Tibial nerve (tissue), 4 donors: ENCODE measurements around the gene DLG1. TPM values are rescaled to one million over a fixed set of nuclear protein-coding genes. Genes with fewer than 3 reads are reported as not detected.

ENCODE experiments used
- DNase-seq, 2 donors: peaks; one replicate each; pipeline ENCODE4 v3.0.0-alpha.2; 2019; ENCODE audit warnings: low spot score in 2 of 2
- H3K27ac ChIP-seq, 4 donors: fragments of 200-600 bp; sonication (generic) in 3 of 4; one replicate each; pipeline ENCODE4 v1.5.1; 2017 to 2019; ENCODE audit warnings: mild to moderate bottlenecking in 1 of 4
- H3K27me3 ChIP-seq, 2 donors: fragments of 200-600 bp; sonication (generic) in 1 of 2; one replicate each; pipeline versions ENCODE4 v1.5.1 to v1.6.0; 2017 to 2019
- H3K36me3 ChIP-seq, 3 donors: fragments of 200-600 bp; sonication (generic); one replicate each; pipeline ENCODE4 v1.5.1; 2018 to 2019
- H3K4me1 ChIP-seq, 4 donors: fragments of 200-600 bp; sonication (generic) in 3 of 4; one replicate each; pipeline ENCODE4 v1.5.1; 2017 to 2019
- H3K4me3 ChIP-seq, 4 donors: fragments of 200-600 bp; sonication (generic) in 3 of 4; one replicate each; pipeline ENCODE4 v1.5.1; 2017 to 2019; ENCODE audit warnings: mild to moderate bottlenecking in 1 of 4, moderate library complexity in 1 of 4
- H3K9me3 ChIP-seq, 4 donors: fragments of 200-600 bp; sonication (generic) in 3 of 4; one replicate each; pipeline ENCODE4 v1.5.1; 2017 to 2019
- CTCF ChIP-seq, 5 experiments: fragments of 200-600 bp in 3 of 5; fragments of 450-650 bp in 2 of 5; sonication (generic) in 3 of 5; IDR thresholded peaks; one replicate each; pipeline ENCODE4 v1.5.1; 2016 to 2019; ENCODE audit warnings: antibody characterized with exemption in 5 of 5, mild to moderate bottlenecking in 3 of 5, moderate library complexity in 2 of 5
- EP300 ChIP-seq, 2 donors: sonication (generic); formaldehyde crosslinking; IDR thresholded peaks; one replicate each; pipeline ENCODE4 v1.6.1; 2017; ENCODE audit warnings: antibody characterized with exemption in 2 of 2, mild to moderate bottlenecking in 1 of 2
- POLR2A ChIP-seq, 2 donors: fragments of 450-650 bp; IDR thresholded peaks; one replicate each; pipeline ENCODE4 v1.6.1; 2017; ENCODE audit warnings: antibody characterized with exemption in 2 of 2, mild to moderate bottlenecking in 2 of 2, moderate library complexity in 2 of 2
- WGBS, 2 donors: methylation state at CpG; one replicate each; pipeline ENCODE4 v1.1.5; 2018; 5-methylcytosine and 5-hydroxymethylcytosine counted together
- total RNA-seq, 4 donors: library from RNA; depleted of rRNA; stranded (reverse); fragments of >200 nt; gene quantifications; one replicate each; pipeline ENCODE4 v1.1.0, GENCODE V29; 2016

Gene DLG1
- total RNA-seq, 4 donors from 2014 or later: 49.2 to 94.0 (median 71.1) TPM

- no peak for TF ChIP-seq EP300 (IDR thresholded peaks at IDR 0.05)
- TF ChIP-seq CTCF (IDR thresholded peaks at IDR 0.05): no peak
- TF ChIP-seq POLR2A (IDR thresholded peaks at IDR 0.05): no peak
- H3K27ac ChIP-seq: no peak overlapping the region
- DNase-seq: no peak
- H3K4me1 ChIP-seq: peaks cover 0 to 12% (median 4%) of the 10 kb centered on the region in 4 donors
- H3K27me3 ChIP-seq: no peaks in the 10 kb centered on the region
- H3K4me3 ChIP-seq: no peak overlapping the region
- no peaks in the 10 kb centered on the region for H3K36me3 ChIP-seq
- no peaks in the 10 kb centered on the region for H3K9me3 ChIP-seq
These were observed 88.8 kb downstream of the DLG1 start for GRCh38 chr3:197209366-197210260.

GRCh38 chr3:197206913-197207312 is 91.5 kb downstream of the DLG1 start:
- no peaks in the 10 kb centered on the region for H3K27me3 ChIP-seq
- H3K27ac ChIP-seq: no peak overlapping the region
- no peak for DNase-seq
- 96% methylated on average over 9 of the region's 9 CpGs for WGBS, 2 donors
- H3K9me3 ChIP-seq: no peaks in the 10 kb centered on the region
- TF ChIP-seq POLR2A (IDR thresholded peaks at IDR 0.05): no peak
- H3K4me3 ChIP-seq: no peak overlapping the region
- H3K4me1 ChIP-seq: peaks cover 0 to 35% (median 10%) of the 10 kb centered on the region in 4 donors
- no peaks in the 10 kb centered on the region for H3K36me3 ChIP-seq

GRCh38 chr3:197205675-197206074 is 92.7 kb downstream of the DLG1 start:
- no peak overlapping the region for H3K27ac ChIP-seq
- no peaks in the 10 kb centered on the region for H3K27me3 ChIP-seq
- no peak for TF ChIP-seq EP300 (IDR thresholded peaks at IDR 0.05)
- no peak for TF ChIP-seq POLR2A (IDR thresholded peaks at IDR 0.05)
- TF ChIP-seq CTCF (IDR thresholded peaks at IDR 0.05): no peak
- DNase-seq: no peak
- no peak overlapping the region for H3K4me3 ChIP-seq
- 84 to 94% methylated on average over 2 of the region's 2 CpGs for WGBS, 2 donors
- H3K4me1 ChIP-seq: peaks cover 0 to 35% (median 10%) of the 10 kb centered on the region in 4 donors
- no peaks in the 10 kb centered on the region for H3K9me3 ChIP-seq
- no peaks in the 10 kb centered on the region for H3K36me3 ChIP-seq

- TF ChIP-seq EP300 (IDR thresholded peaks at IDR 0.05) (no peak), CTCF (IDR thresholded peaks at IDR 0.05) (no peak), POLR2A (IDR thresholded peaks at IDR 0.05) (no peak)
- H3K27me3 ChIP-seq: no peaks in the 10 kb centered on the region
- no peak for DNase-seq
- peaks cover 0 to 35% (median 10%) of the 10 kb centered on the region in 4 donors for H3K4me1 ChIP-seq
- H3K4me3 ChIP-seq: no peak overlapping the region
- H3K27ac ChIP-seq: no peak overlapping the region
- no peaks in the 10 kb centered on the region for H3K36me3 ChIP-seq
- WGBS, 2 donors: 81 to 85% methylated on average over 1 of the region's 1 CpG
- no peaks in the 10 kb centered on the region for H3K9me3 ChIP-seq
These were observed 93.1 kb downstream of the DLG1 start for GRCh38 chr3:197205265-197205664.

- H3K4me1 ChIP-seq: peaks cover 0 to 35% (median 10%) of the 10 kb centered on the region in 4 donors
- H3K9me3 ChIP-seq: no peaks in the 10 kb centered on the region
- H3K36me3 ChIP-seq: no peaks in the 10 kb centered on the region
- H3K27ac ChIP-seq: no peak overlapping the region
- no peak overlapping the region for H3K4me3 ChIP-seq
- TF ChIP-seq CTCF (IDR thresholded peaks at IDR 0.05) (no peak), EP300 (IDR thresholded peaks at IDR 0.05) (no peak)
- H3K27me3 ChIP-seq: no peaks in the 10 kb centered on the region
- 52 to 57% methylated on average over 3 of the region's 3 CpGs for WGBS, 2 donors
- DNase-seq: no peak
These were observed 93.7 kb downstream of the DLG1 start for GRCh38 chr3:197204736-197205135.
